ENCODE data around the gene PFKFB2.

The PFKFB2 gene

GRCh38 chr1:207034998-207035397 is 18.1 kb upstream of the PFKFB2 start:
- Histone ChIP-seq H3K27me3 (replicated peaks; ENCODE audit: insufficient read depth, low read length) (peaks cover 38% of the 10 kb centered on the region), H3K36me3 (replicated peaks; ENCODE audit: insufficient read depth, low read length) (no peaks in the 10 kb centered on the region), H3K79me2 (ENCODE audit: low read length) (no peaks in the 10 kb centered on the region), H3K4me2 (ENCODE audit: low read depth, low read length) (no peak overlapping the region), H3K9me3 (replicated peaks; ENCODE audit: insufficient read depth, low read length) (no peaks in the 10 kb centered on the region), H4K20me1 (ENCODE audit: insufficient read depth, low read length) (peaks cover 4% of the 10 kb centered on the region; the same call in 1 of the 2 replicates), H3K27ac (ENCODE audit: low read length) (no peak overlapping the region), H3K9ac (ENCODE audit: low read length) (no peak overlapping the region), H3F3A (ENCODE audit: insufficient read depth, low read length) (peaks cover 11% of the 10 kb centered on the region; the same call in 1 of the 2 replicates), H3K9me2 (replicated peaks; ENCODE audit: insufficient read depth, low read length) (no peaks in the 10 kb centered on the region), H2AFZ (ENCODE audit: low read length) (no peak overlapping the region), H3K4me3 (ENCODE audit: low read length) (no peak overlapping the region), H3K4me1 (ENCODE audit: low read length) (peaks cover 6% of the 10 kb centered on the region; the same call in 1 of the 2 replicates)
- no peak for DNase-seq
- no peak for TF ChIP-seq EZH2phosphoT487 (IDR thresholded peaks at IDR 0.05; ENCODE audit: low read length)
- no peak for TF ChIP-seq CTCF (IDR thresholded peaks at IDR 0.05; ENCODE audit: low read length)
- TF ChIP-seq EZH2 (optimal IDR thresholded peaks at IDR 0.05; ENCODE audit: low read depth, low read length), result no peak

- no peak overlapping the region for H2AFZ ChIP-seq (ENCODE audit: low read length)
- DNase-seq, result no peak
- TF ChIP-seq CTCF (IDR thresholded peaks at IDR 0.05; ENCODE audit: low read length), result no peak
- TF ChIP-seq EZH2phosphoT487 (IDR thresholded peaks at IDR 0.05; ENCODE audit: low read length), result no peak
- no peak for TF ChIP-seq EZH2 (optimal IDR thresholded peaks at IDR 0.05; ENCODE audit: low read depth, low read length)
- no peaks in the 10 kb centered on the region for H3K9me2 ChIP-seq (replicated peaks; ENCODE audit: insufficient read depth, low read length)
- no peaks in the 10 kb centered on the region for H3K9me3 ChIP-seq (replicated peaks; ENCODE audit: insufficient read depth, low read length)
- H3K4me2 ChIP-seq (ENCODE audit: low read depth, low read length), result no peak overlapping the region
- 0 out of 2 replicates have a peak, but pooled peaks cover under 1% of the 10 kb centered on the region for H3F3A ChIP-seq (ENCODE audit: insufficient read depth, low read length)
- H3K4me3 ChIP-seq (ENCODE audit: low read length), result no peak overlapping the region
- peaks cover 33% of the 10 kb centered on the region for H3K27me3 ChIP-seq (replicated peaks; ENCODE audit: insufficient read depth, low read length)
- no peaks in the 10 kb centered on the region for H3K36me3 ChIP-seq (replicated peaks; ENCODE audit: insufficient read depth, low read length)
- no peak overlapping the region for H3K9ac ChIP-seq (ENCODE audit: low read length)
- no peak overlapping the region for H3K27ac ChIP-seq (ENCODE audit: low read length)
- H3K79me2 ChIP-seq (ENCODE audit: low read length), result no peaks in the 10 kb centered on the region
- H3K4me1 ChIP-seq (ENCODE audit: low read length), result peaks cover 2% of the 10 kb centered on the region; the same call in 1 of the 2 replicates
- H4K20me1 ChIP-seq (ENCODE audit: insufficient read depth, low read length), result peaks cover 4% of the 10 kb centered on the region; the same call in 1 of the 2 replicates
These were observed 17.1 kb upstream of the PFKFB2 start for GRCh38 chr1:207035877-207036551.

GRCh38 chr1:207036865-207037264 is 16.2 kb upstream of the PFKFB2 start:
- H3K4me1 ChIP-seq (ENCODE audit: low read length), result no peaks in the 10 kb centered on the region
- H3K4me2 ChIP-seq (ENCODE audit: low read depth, low read length), result no peak overlapping the region
- peaks cover 25% of the 10 kb centered on the region for H3K27me3 ChIP-seq (replicated peaks; ENCODE audit: insufficient read depth, low read length)
- no peaks in the 10 kb centered on the region for H3K36me3 ChIP-seq (replicated peaks; ENCODE audit: insufficient read depth, low read length)
- H3K9ac ChIP-seq (ENCODE audit: low read length), result no peak overlapping the region
- H3K9me3 ChIP-seq (replicated peaks; ENCODE audit: insufficient read depth, low read length), result no peaks in the 10 kb centered on the region
- peaks cover under 1% of the 10 kb centered on the region; the same call in 1 of the 2 replicates for H4K20me1 ChIP-seq (ENCODE audit: insufficient read depth, low read length)
- H3K79me2 ChIP-seq (ENCODE audit: low read length), result no peaks in the 10 kb centered on the region
- TF ChIP-seq EZH2phosphoT487 (IDR thresholded peaks at IDR 0.05; ENCODE audit: low read length), result no peak
- DNase-seq, result no peak
- no peak overlapping the region for H3K4me3 ChIP-seq (ENCODE audit: low read length)
- H3K27ac ChIP-seq (ENCODE audit: low read length), result no peak overlapping the region
- no peaks in the 10 kb centered on the region for H3F3A ChIP-seq (ENCODE audit: insufficient read depth, low read length)
- no peaks in the 10 kb centered on the region for H3K9me2 ChIP-seq (replicated peaks; ENCODE audit: insufficient read depth, low read length)
- H2AFZ ChIP-seq (ENCODE audit: low read length), result no peak overlapping the region
